SIG-M5 (cell line): ENCODE measurements around the gene IFNGR1.
"Not testable (repeated sequence)": the region's sequence is repeated elsewhere in the genome, so short reads cannot be mapped to it uniquely, and the experiment has no call there.

Source experiments
- DNase-seq: peaks from one replicate; lab custom pipeline; 2025; lab: John Stamatoyannopoulos, UW

The IFNGR1 gene

DNA sequence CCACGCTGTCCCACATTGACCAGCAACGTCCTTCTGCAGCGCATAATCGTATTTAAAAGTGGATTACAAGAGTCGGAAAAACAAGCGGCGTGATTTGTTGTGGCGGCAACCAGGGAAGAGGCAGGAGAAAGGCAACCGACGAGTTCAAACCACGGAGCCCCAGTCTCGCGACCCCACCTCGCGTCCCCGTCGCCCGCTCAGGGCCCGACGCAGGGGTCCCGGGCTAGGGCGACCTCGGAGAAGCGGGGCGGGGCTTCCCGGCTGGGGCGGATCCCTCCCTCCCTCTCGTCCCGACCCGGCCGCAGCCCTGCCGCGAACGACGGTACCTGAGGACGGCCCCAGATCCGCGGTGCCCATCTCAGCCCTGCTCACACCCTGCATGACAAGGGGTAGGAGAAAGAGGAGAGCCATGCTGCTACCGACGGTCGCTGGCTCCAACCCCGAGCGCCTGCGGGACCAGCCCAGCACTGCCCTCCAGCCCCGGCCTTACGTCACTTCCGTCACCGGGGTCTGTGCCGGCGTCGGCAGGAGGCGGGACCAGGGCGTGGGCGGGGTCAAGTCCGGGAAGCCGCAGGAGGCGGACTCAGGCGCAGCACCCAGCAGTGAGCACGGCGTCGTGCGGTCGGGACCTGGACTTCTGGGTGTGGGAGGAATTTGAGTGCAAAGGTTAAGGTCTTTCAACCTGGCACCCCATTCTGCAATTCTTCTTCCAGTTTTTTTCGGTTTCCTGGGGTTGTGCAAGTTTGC is at the start of gene IFNGR1:
Gene IFNGR1 (minus strand): TSS at position 469 of the 747 bp plus-strand sequence. CDS start 58 bp downstream, at position 411.
- peak; percentile 62 for DNase-seq

DNA sequence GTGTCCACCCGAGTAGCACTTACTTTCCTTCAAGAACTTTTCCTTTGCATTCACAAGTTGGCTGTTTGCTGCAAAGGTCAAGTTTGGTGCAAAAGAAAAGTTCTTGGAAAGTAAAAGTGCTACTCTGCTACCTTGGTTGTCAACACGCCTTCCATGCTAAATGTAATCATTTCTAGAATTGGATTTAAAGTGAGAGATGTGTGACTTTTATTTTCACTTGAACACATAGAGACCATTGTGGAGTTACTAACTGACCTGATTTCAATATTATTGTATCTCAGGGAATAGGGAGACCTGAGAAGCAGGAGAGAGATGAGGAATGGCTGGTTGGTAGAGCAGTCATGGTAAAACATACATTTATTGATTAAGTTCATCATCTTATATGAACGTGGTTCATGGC is 49.7 kb upstream of the IFNGR1 start:
- DNase-seq = no peak

DNA sequence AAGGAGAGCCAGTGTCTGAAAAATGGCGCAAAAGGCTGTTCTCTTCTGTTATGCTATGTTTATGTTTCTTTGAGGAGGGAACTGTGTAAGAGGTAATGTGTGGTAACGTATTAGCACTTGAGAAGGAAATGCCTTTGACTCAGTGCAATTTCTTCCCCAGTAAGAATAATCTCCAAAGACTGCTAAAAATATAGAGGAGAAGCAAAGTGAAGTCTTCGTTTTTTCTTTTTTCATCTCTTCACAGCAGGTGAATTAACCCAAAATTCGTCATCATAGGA is 47.1 kb upstream of the IFNGR1 start:
- DNase-seq = no peak

DNA sequence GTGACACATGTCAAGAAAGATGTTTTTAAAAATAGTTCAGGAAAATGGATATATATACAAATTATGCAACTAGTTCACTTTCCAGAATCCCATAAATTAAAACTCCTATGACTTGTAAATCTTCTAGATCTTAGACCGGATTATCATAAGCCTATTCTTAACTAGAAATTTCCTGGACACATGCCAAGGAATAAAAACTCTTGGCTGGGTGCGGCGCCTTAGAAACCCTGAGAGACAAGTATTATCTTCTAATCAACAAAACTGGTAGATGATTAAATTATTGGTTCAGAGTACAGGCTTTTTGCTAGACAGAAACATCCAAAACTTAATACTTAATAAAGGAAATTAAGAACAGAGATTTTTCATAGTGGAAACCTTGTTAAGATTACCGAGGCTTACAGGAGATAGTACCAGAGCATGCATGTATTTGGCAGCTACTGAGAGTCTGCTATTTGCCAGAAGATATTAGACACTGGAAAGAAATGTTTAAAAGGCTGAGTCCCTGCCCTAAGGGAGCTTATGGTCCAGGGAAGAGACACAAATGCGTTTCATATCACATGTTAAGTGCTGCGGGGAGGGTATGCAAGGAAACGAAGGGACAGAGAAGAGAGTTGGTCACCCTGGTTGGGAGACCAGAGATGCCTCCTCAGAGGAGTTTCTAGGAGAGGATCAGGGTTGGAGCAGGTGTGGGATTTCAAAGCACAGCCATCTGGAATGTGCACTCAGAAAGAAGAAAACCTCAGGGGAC is 46.5 kb upstream of the IFNGR1 start:
- DNase-seq = no peak

DNA sequence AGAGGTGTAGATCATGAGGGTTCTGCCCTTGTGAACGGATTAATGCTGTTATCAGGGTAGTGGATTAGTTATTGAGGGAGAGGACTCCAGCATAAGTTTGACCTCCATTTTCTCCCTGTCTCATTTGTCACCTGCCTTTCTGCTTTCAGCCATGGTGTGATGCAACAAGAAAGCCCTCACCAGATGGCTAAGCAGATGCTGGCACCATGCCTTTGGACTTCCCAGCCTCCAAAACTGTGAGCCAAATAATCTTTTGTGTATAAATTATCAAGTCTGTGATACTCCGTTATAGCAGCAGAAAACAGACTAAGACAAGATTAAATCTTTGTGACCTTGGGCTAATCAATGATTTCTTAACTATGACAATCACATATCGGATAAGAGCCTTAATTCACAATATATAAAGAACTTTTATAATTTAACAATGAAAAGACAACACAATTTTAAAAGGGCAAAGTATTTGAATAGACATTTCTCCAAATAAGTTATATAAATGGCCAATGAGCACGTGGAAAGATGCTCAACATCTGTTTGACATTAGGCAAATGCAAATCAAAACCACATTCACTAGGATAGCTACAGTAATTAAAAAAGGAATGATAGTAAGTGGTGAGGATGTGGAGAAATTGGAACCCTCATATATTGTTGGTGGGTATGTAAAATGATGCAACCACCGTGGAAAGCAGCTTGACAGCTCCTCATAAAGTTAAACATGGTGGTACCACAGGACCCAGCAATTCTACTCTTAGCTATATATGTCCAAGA is 45.3 kb upstream of the IFNGR1 start:
- no peak for DNase-seq

DNA sequence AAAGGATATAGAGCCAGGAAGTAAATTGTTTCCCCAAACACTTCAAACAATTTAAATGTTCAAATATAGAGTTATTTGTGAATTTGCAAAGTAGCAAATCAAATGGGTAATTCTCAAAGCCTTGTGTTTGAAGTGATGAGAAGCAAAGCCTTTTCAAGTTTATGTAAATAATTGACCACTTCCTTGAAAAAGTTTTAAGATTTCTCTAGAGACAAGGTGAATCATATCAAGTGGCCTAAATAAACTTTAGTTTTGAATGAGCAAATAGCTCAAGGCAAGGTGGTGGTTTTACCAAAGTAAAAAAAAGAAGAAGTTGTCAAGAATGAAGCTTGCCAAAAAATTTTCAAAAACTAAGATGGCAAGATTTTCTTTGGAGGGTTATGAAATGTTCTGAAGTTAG is 42.6 kb upstream of the IFNGR1 start:
- DNase-seq = no peak

DNA sequence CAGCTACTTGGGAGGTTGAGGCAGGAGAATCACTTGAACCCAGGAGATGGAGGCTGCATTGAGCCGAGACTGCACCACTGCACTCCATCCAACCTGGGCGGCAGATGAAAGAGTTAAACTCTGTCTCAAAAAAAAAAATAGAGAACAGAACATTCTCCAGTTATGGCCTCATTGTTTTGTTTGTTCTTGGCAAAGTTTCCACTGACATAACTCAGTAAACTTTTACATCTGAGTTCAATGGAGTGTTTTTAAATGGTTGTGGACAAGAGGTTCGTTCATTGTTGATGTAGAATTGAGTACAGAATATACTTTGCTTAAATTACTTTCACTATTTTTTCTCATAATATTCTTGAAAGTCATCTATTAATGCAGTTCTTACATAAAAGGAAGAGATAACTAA is 42.2 kb upstream of the IFNGR1 start:
- no peak for DNase-seq

DNA sequence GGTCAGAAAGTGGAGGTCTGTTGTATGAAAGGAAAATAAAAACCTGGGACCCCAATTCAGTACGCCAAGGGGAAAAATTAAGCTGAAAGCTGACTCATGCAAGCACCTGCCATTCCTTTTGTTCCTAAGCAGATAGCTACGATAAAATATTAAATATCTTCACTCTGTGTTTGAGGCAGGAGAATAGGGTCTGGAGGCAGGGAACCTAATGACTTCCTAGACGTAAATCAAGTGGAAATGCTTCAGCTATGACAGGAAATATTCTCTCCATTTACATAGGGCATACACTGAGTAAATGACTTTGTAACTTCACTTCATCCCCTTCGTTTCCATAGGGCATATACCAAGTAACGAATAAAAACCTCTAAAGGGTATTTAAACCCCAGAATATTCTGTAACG is 41.0 kb upstream of the IFNGR1 start:
- no peak for DNase-seq

DNA sequence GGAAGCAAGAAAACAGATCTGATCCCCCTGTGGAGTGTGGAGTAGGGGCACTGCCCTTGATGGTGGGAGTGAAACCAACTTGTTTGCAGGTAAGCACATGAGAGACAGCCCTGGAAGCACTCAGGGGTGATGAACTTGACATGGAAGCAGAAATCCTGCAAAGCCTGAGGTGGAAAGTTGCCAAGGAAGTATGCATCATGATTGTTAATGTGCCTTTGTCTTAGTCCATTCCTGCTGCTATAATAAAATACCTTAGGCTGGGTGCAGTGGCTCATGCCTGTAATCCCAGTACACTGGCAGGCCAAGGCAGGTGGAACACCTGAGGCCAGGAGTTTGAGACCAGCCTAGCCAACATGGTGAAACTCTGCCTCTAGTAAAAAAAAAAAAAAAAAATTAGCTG is 40.2 kb upstream of the IFNGR1 start:
- no peak for DNase-seq

DNA sequence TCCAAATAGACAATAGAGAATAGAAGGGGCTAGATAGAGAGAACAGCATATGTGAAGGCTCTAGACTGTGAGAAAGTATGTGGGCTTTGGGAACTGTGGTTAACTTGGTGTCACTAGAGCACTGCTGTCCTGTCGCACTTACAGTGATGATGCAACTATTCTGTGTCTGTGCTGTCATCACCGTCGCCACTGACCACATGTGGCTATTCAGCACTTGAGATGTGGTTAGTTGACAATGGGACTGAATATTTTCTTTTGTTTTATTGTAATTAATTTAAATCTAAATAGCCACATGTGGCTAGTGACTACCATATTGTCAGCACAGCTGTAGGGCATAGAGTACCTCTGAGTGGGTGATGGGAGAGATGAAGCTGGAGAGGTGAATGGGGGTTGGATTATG is 39.0 kb upstream of the IFNGR1 start:
- no peak for DNase-seq

DNA sequence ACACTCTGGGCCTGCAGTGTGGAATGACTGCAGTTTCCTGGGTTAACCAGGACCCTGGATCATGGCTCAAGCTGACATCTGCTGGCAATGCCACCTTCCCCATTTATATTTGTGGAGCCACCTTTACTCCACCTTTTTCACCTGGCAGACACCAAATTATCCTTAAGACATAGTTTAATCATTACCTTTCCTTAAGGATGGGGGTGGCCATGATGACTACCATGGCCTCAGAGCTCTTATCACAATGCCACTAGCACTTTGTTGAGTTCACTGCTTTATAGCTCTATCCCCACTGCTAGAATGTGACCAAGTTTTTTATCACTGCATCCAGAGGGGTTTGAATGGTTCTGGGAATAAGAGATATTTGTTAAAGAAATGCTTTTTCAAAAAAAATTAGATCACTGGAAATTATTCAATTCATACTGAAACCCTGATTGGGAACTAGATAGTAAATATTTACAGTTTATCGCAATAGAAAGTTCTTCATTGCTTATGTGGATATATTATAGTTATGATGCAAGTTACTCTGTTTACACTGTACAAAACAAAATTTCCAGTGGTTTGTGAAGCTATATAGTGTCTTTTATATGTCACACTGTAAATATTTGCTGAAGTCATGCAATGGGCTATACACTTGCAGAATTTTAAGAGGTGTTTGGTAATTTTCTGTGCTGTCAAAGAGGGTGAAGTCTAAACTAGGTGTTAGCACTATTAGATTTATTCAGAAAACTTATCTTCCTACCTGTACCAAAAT is 37.3 kb upstream of the IFNGR1 start:
- DNase-seq = no peak

DNA sequence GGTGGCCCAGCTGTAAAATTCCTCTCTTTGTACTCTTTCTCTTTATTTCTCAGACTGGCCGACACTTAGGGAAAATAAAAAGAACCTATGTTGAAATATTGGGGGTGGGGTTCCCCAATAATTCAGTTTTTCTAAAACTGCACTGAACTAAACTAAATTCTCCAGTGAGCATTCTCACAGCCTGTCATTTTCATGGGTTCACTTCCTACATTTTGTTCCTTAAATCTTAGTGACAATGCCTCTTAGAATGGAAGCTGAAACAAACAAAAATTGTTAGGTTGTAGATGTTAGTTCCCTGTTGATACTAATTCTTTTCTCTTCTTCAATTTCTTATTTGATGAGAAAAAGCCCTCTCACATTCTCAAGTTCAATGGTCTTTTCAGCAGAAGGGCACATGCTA is 35.8 kb upstream of the IFNGR1 start:
- no peak for DNase-seq

DNA sequence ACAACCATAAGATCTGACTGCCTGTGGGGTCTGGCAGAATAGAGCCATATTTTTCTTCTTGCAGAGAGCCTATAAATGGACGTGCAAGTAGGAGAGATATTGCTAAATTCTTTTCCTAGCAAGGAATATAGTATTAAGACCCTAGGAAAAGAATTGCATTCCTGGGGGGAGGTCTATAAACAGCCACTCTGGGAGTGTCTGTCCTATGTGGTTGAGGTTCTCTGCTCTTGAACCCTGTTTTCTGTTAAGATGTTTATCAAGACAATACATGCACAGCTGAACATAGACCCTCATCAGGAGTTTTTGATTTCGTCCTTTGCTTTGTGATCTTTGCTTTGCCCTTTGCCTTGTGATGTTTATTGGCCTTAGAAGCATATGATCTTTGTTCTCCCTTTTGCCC is 35.2 kb upstream of the IFNGR1 start:
- DNase-seq = not testable (repeated sequence)

DNA sequence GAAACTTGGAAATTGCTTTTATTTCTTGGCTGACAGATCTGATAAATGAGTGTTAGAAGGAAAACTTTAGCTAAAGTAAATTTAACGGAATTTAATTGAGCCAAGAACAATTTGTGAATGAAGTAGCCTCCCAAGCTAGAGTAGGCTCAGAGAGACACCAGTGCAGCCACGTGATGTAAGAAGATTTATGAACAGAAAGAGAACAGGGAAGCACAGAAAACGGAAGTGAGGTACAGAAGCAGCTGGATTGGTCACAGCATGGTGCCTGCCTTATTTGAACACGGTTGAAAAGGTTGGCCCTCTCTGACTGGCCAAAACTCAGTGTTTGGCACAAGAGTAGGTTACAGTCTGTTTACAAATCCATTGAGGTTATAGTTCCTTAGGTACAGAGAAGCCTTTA is 29.5 kb upstream of the IFNGR1 start:
- DNase-seq = no peak

DNA sequence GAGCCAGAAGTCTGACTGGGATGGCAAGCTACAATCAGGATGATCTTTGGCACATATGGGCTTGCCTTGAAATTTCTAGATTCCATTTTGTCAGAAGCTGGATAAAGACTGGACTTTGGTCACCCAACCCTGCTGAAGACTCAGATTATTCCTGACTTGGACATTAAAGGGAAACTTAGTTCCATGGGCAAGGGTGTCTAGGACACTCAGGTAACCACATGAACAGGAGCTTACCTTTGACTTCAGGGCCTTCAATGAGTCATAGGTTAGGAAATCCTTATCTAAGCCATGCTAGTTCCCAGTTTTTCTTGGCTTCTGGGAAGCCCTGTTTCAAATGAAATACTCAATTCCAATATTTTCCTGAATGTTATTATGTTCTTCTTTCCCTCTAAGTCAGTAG is 28.5 kb upstream of the IFNGR1 start:
- no peak for DNase-seq

DNA sequence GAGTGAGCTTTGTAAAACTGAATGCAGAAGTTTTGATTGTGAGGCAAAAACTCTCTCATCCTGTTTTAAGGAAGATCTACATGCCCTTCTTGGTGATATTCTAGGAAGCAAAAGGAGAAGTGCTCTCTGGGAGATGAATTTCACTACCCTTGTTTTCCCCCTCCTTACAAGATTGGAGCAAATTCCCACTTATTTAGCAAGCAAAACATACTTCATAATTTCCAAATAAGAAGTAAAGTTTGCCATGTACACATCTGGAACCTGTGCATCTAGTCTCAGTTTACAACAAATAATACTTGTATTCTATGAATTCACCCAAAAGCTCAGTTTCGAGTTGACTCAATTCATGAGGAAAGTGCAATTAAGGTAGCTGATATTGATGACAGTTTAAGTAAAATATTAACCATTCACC is 27.6 kb upstream of the IFNGR1 start:
- no peak for DNase-seq

DNA sequence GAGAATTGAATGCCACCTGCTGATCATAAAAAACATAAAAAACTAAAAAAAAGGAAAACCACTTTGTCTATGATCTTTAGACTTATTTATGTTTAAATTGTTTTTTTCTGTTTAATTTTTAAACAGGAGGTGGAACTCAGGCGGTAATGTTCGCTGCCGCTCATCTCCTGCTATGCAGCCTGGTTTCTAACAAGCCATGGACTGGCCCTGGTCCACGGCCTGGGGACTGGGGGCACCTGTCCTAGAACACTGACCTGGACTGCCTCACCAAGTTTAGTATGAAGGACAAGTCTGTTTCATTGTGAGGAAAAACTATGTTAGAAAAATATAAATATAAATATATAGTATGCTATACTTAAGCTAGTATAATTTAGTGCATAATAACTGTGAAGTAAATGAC is 27.0 kb upstream of the IFNGR1 start:
- DNase-seq = no peak

DNA sequence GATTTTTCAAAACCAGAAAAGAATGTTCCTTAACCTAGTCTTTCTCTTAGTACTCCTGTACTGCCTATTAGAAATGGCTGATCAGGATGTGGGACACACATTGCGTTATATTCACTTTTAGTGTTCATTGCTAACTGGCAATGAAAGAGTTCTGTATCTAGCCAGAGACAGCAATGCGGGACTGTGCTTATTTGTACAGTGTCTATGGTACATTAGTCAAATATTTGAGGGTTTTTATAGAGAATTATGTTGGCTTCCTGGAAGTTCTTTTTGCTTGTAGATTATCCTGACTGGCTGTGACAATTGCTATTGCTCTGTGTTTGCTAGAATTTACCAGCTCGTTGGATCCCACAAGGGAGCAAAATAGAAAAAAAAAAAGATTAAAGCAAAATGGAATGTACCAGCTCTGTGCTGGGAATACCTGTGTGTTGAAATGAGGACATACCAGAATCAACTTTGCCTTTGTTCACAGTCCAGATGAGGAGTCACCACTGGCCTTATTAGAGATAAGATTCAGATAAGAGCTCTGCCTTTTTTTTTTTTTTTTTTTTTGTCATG is 22.4 kb upstream of the IFNGR1 start:
- DNase-seq = no peak

DNA sequence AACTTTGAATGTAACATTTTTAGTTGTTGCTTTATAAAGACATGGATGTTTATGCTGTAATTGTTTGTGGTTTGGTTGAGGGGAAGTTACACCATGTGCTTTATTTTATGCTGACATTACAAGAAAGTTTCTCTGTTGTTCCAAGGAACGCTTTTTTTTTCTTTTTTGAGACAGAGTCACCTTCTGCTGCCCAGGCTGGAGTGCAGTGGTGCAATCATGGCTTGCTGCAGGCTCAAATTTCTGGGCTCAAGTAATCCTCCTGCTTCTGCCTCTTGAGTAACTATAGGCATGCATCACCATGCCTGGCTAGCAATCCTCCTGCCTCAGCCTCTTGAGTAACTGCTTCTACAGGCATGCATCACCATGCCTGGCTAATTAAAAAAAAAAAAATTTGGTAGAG is 21.0 kb upstream of the IFNGR1 start:
- DNase-seq = peak; percentile 58

DNA sequence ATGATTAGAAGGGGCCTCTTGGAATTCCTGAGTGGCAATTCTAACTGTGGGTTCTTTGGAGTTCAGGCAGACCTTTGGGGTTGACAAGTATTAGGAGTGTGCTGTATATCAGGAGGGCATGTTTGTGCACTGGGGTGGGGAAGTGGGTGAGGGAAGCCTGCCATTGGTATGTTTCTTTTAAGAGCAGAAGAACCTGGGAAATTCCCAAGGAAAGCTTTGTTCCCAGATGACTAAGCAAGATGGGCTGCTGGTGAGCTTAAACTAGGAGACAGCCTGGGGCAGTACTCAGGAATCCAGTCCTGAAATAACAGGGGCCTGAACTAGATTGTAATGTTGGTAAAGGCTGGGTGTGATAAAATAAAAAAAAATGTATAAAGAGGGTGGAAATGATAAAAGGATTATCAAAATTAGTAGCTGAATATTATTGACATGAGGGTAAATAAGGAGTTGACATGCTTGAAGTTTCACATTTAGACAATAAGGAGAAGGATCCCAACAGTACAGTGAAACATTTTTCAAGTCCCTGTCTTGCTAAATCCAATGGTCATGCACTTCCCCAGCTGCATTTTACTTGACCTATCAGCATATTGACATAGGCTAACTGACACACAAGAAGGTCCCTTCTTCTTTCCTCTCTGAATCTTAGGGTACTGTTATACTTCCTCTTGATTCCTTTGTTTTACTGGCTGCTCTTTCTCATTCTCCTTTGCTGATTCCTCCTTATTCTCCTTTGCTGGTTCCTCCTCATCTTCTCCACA is 18.4 kb upstream of the IFNGR1 start:
- no peak for DNase-seq

DNA sequence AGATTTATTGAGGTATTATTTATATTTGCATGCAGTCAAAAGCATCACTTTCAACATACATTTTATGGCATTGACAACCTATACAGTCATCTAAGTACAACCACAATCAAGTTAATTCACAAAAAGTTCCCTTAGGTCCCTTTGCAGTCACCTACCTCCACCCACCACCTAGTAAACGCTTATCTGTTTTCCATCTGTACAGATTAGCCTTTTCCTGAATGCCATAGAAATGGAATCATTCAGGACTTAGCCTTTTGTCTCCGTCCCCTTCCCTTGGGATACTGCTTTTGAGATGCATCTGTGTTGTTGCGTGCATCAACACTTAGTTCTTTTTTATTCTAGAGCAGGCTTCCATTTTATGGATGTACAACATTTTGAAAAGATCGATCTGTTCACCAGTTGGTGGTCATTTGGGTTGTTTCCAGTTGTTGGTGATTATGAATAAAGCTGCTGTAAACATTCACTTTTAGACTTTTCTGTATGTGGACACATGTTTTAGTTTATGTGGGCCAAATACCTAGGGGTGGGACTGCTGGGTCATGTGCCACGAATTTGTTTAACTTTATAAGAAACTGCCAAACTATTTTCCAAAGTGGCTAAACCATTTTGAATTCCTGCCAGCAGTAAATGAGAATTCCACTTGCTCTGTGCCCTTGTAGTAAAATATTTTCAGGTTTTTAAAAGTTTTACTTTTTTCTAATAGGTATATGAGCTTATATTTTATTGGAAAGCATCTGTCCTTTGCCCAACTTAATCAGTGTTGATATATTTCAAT is 17.6 kb upstream of the IFNGR1 start:
- no peak for DNase-seq
